HG03575 (cell line): ENCODE data around the gene SP4.
A peak's percentile ranks its signal among the peaks of the same experiment; 100 is the strongest.

ENCODE experiments used
- ATAC-seq: cut with Tn5 transposase; IDR thresholded peaks from one replicate; pipeline ENCODE4 v1.9.1; 2021; ENCODE audit not compliant: unreplicated experiment, insufficient number of reproducible peaks, low FRiP score; ENCODE audit errors: extremely low read depth

The SP4 gene

DNA sequence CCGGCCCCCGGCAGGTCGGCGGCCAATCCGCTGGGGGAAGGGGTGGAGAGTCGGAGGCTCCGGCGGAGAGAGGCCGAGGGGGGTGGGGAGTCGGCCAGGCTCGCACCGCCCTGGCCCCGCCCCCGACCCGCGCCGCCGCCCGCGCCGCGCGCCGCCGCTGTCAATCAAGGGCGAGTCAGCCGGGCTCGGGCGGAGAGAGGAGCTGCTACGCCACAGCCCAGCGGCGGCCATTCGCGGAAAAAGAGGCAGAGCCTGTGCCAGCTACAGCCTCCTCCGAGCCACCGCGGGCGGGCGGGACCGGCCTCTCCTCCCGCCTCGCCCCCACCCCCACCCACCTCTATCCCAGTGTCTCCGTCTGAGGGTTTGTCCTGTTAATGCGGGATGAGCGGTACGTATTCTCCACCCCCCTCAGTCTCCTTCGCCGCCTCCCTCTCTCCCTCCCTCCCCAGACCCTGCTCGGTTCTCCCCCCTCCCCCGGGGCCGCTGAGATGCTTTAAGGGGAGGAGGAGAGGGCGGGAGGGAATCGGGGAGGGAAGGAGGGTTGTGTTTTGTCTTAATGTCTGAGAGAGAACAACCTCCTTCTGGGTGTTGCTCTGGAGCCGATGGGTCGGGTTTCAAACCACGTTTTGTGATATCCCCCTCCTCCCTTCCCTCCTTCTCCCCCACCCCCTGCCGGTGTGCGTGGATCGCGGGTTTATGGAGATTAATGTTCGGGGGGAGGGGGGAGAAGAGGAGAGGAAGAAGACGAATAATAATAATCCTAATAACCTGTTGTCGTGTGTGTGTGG lies at the start of gene SP4:
TSS of gene SP4 (plus strand) at position 213 of the 788 bp plus-strand sequence. CDS start at position 382, 169 bp downstream.
- ATAC-seq, result peak; percentile 62

DNA sequence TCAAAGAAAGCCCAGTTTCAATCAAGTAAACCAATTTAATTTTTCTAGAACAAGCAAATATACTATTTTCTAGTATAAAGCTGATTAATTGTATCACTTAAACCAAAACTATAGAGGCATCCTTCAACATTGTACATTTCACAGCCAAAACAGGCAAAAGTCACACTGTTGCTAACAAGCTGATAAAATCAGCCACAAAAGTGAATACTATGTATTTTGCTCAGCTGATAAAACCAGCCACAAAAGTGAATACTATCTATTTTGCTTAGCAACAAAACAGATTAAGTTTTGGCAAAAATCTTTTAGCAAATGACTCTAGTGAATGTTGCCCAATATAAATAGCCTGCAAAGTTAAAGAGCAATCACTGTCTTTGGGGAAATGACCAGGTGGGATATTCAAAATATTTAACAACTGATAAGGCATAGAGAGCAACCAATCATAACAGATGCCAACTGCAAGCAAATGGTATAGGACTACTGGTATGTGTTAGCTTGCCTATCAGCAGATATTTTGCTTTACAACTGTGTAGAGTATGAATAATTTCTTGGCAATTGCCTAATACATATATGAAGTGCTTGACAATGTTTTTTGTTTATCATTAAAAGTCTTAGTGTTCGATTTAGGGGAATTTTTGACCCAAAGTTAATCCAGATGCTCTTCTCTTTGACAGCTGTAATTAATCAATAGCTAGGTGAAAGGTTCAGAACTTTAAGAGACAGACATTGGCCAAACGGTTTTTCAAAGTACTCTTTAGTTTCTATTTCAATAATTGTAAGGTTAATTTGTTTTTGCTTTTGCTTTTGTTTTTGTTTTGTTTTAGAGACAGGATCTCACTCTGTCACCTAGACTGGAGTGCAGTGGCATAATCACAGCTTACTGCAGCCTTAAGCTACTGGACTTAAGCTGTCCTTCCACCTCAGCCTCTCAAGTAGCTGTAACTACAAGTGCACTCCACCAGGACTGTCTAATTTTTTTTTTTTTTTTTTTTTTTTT lies 44.4 kb upstream of the SP4 start:
- ATAC-seq, result peak; percentile 83

DNA sequence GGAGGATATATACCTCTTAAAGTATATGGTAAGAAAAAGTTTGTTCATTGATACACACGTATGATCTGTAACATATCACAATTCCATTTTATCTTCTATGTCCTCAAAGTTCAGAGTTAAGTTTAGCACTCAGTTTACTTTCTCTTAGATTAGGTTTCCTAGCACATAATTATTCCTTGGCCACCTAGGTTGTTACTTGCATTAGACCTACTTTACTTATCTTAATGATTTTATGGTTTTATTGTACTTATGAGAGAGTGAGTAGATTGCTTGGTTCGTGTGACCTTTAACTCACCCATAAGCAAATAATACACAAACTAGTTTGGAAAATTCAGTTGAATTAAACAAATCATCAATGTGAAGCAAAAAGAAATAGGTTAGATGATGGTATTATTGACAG lies 33.9 kb upstream of the SP4 start:
- ATAC-seq, result no peak

DNA sequence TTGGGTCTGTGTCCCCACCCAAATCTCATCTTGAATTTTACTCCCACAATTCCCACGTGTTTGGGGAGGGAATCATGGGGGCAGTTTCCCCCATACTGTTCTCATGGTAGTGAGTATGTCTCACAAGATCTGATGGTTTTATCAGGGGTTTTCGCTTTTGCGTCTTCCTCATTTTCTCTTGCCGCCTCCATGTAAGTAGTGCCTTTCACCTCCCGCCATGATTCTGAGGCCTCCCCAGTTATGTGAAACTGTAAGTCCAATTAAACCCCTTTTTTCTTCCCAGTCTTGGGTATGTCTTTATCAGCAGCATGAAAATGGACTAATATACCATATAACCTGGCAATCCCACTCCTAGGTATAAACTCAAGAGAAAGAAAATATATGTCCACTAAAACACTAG lies 25.9 kb upstream of the SP4 start:
- no peak for ATAC-seq

DNA sequence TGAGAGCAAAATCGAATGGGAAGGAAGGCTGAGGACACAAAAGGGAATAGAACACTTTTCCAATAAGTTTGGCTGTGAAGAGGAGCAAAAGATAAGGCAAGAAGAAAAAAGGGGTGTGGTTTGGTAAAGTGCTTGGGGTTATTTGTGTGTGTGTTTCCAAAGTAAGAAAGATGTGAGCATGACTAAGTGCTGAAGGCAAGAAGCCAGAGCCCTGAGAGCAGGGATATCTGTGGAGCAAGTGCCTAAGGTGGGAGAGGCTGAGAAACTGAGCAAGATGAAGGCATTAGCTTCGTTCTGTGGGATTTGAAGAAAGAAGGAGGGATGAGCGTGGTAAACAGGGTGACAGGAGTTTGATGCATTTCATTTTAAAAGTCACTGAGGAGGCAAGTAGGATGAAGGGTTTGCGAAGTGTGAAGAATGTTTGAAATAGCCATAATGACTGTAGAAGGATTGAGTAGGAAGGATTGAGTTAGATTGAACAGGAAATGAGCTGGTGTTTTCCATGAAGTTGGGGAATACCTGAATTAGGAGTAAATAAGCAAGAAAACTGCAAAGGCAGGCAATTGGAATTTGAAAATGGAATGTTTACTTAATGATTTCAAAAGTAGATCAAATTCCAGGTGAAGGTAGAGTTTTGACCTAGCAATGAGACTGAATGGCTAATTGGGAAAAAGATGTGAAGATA lies 19.9 kb upstream of the SP4 start:
- no peak for ATAC-seq

- no peak for ATAC-seq
These were observed 19.4 kb upstream of the SP4 start for GRCh38 chr7:21408481-21408820.

DNA sequence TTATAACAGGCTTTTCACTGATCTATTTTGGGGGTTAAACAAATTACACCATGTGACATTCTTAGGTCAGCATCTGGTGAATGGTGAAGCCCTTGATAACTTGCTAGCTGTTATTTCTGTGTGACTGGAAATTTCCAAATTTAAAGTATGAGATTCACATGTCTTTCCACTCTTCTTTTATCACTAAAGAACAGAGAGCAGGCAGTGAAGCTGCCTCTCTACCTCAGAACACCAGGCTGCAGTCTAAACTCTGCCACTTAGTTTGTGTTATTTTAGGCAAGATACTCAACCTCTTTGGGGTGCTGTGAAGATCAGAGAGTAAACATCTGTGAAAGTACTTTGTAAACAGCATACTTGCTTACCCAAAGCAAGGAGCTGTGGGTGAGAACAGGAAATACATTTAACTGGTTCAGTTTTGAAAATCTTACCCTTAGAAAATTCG lies 15.5 kb upstream of the SP4 start:
- no peak for ATAC-seq

DNA sequence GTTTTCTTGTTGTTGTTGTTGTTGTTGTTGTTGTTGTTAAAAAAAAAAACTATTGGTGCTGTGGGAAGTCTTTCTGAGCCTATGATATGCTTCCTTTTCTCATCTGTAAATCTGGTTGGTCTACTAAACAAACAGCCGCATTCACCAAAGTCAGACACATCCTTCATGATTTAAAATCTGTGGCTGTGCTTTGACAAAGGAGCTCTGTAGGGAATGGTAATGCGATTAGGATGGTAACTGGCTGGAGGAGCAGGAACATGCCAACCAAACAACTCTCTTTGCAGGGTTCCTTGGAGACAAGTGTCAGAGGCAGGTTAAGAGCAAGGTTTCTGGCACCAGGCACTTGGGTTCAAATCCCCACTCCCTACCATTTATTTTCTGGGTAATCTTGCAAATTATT lies 14.9 kb upstream of the SP4 start:
- no peak for ATAC-seq

- ATAC-seq, result no peak
These were observed 14.4 kb upstream of the SP4 start for GRCh38 chr7:21413502-21413901.

DNA sequence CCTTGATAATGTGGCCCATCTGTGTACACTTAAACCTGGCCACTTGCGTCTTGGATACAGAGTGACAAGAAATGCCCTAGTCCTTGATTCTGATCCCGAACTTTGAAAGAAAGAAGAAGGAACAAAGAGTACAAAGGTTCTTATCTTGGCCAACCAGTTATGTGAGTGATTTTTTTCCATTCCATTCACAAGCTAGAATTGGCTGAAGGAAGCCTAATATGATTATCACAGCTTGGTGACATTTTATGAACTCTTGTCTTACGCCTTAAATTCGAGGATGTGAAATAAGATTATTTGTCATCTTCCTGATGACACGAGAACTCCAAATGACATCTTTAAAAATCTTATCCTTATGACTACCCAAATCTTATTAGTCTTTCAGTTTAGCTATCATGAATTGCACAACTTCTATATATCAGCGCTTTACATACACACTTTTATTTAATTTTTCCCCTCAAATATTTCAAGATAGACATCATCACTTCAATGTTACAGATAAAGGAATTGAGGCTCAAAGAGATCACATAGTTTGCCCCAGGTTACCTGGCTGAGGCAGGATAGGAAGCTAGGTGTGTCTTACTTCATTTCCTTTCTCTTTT lies 13.0 kb upstream of the SP4 start:
- no peak for ATAC-seq

DNA sequence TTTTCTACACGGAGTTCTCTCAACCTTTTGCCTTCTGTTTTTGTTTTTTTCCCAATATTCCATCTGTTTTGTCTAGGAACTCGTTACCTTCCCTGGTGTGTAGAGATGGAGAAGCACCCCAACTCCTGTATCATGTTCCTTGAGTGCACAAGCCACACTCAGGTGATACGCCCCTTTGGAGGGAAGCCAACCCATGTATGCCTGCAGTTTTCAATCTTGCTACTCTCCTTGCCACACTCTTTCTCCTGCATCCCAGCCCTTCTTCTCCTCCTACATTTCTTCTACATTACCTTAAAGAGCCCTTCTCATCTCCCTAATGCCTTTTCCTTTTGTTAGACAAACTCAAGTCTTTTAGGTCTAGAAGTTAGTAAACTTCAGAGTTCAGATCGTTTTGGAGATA lies 10.2 kb upstream of the SP4 start:
- no peak for ATAC-seq

DNA sequence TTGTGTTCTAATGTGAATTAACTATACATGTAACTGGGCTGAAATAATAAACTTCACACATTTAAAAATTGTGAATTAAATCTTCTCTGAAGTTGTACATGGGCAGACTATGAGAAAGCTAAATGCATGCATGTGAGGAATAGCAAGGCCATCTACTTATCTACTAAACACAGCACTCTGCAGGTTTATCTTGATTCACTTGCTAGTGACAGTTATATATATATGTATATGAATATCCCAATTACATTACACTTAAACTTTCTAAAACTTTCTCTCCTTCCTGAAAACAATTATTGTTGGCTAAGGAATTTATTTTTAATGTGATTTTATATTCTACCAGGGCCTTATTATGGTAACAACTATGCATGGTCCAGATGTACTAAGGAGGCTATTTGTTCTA lies 5.1 kb upstream of the SP4 start:
- no peak for ATAC-seq

DNA sequence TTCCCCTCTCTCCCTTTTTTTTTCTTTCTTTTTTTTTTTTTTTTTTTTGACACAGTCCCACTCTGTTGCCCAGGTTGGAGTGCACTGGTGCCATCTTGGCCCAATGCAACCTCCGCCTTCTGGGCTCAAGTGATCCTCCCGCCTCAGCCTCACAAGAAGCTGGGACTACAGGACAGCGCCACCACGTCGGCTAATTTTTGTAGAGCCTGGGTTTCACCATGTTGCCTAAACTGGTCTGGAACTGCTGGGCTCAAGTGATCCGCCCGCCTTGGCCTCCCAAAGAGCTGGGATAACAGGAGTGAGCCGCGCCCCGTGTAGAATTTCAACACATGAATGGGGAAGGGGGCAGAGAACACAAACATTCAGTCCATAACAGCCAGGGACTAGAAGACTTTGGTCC lies 2.6 kb upstream of the SP4 start:
- no peak for ATAC-seq

DNA sequence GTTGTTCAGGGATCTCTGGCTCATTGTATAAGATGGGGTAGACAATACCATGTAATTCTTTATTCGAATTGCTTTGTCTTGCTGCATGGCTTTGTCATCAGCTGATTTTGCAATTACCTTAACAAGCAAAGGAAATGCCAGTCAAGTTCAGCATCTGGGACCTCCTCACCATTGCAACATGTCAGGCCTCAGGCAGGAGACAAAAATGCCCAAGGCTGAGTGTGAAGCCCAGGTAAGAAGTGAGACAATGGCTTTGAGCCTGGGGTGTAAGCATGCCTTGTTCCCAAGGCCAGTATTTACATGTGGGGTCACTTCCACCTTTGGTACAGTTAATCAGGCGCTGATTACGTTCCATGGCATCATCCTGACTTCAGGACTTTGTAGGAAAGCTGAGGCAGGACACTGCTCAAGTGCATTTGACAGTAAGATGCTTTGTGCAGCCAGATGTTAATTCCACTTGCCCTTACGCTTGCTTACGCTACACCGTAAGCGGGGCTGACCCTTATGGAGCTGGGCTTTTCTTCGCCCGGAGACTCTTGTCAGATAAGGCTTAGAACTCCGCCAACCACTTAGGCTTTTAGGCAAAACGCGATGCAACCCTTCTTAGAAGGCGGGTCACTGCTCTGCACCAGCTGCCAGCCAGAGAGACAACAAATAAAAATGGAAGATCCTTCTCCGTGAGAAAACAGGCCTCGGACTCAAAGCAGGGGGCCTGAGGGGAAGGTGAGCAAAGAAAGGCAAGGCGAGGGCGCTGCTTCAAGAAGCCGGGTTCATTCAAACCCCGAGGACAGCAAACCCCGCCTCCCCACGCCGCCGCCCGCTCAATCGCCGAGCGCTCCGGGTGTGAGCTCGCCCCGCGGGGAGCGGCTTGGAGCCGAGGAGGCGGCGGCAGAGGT lies 1.3 kb upstream of the SP4 start:
- no peak for ATAC-seq

- ATAC-seq, result peak; percentile 76
These were observed 557 bp upstream of the SP4 start for GRCh38 chr7:21427182-21427870.

DNA sequence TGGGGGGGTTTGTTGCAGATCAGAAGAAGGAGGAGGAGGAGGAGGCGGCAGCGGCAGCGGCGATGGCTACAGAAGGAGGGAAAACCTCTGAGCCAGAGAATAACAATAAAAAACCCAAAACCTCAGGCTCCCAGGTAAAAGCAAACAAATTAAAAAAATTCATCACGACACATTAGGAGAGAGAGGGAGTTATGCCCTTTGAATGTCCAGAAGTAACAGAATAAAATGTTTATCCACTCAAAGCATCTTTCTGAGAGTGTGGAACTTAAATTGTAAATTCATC lies 717 bp downstream of the SP4 start:
- no peak for ATAC-seq

DNA sequence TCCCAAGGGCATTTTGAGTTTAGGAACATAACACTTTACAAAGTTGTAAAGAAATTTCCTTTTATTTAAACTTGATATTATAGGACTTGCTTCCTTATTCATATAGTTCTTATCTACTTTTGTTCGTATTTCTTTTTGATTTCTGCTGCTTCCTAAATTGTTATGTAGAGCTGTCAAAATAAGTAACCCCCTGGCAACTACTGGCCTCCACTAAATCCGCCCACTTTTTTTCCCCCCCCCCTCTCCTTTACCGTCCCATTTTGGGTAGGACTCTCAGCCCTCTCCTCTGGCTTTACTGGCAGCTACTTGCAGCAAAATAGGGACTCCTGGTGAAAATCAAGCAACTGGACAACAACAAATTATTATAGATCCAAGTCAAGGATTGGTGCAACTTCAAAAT lies 1.1 kb downstream of the SP4 start:
- no peak for ATAC-seq
